Keratinocyte (primary cell): Measurements from ENCODE around the gene LRRC51. TPM values are rescaled to one million over a fixed set of nuclear protein-coding genes. Genes with fewer than 3 reads are reported as not detected.

Source experiments
- DNase-seq: peaks from one replicate; pipeline ENCODE4 v3.0.0-alpha.2; 2011; ENCODE audit warnings: low read depth, missing footprints, low spot score
- FAIRE-seq: peaks from 2 replicates; lab custom pipeline; 2011; peaks lifted over from hg19 to GRCh38; lab: Jason Lieb, UNC
- H2AFZ ChIP-seq: 2 replicates; pipeline ENCODE4 v1.6.0; 2012; ENCODE audit warnings: low read length, control low read depth, inconsistent platforms; ENCODE audit not compliant: control insufficient read depth
- H3K27ac ChIP-seq: 2 replicates; pipeline ENCODE4 v1.5.1; 2011; ENCODE audit warnings: low read length; ENCODE audit not compliant: control insufficient read depth, insufficient read depth
- H3K27me3 ChIP-seq: 3 replicates; pipeline ENCODE4 v1.6.0; 2011; ENCODE audit warnings: low read length; ENCODE audit not compliant: control insufficient read depth, insufficient read depth; ENCODE audit errors: extremely low read depth
- H3K36me3 ChIP-seq, 2 experiments: 2 replicates in 1 of 2; 3 replicates in 1 of 2; pipeline ENCODE4 v1.5.1; 2011; ENCODE audit warnings: low read length in 2 of 2, mild to moderate bottlenecking in 1 of 2; ENCODE audit not compliant: control insufficient read depth in 2 of 2, insufficient read depth in 2 of 2; ENCODE audit errors: extremely low read depth in 1 of 2
- H3K4me1 ChIP-seq: 3 replicates; pipeline ENCODE4 v1.5.1; 2011; ENCODE audit warnings: low read length; ENCODE audit not compliant: control insufficient read depth, insufficient read depth; ENCODE audit errors: extremely low read depth
- H3K4me2 ChIP-seq: 3 replicates; pipeline ENCODE4 v1.6.0; 2011; ENCODE audit warnings: low read depth, low read length; ENCODE audit not compliant: control insufficient read depth, insufficient read depth; ENCODE audit errors: extremely low read depth
- H3K4me3 ChIP-seq, 3 experiments: fragments of 200-600 bp in 1 of 3; sonication (generic) in 1 of 3; 2 replicates in 2 of 3; 3 replicates in 1 of 3; pipeline ENCODE4 v1.5.1; 2011 to 2016; ENCODE audit warnings: low read length in 3 of 3, mild to moderate bottlenecking in 3 of 3, control low read depth in 2 of 3, inconsistent platforms in 1 of 3, low read depth in 1 of 3, mixed read lengths in 1 of 3, mixed run types in 1 of 3, moderate library complexity in 1 of 3; ENCODE audit not compliant: control insufficient read depth in 2 of 3, insufficient read depth in 2 of 3; ENCODE audit errors: extremely low read depth in 1 of 3
- H3K79me2 ChIP-seq: 2 replicates; pipeline ENCODE4 v1.6.0; 2012; ENCODE audit warnings: low read length; ENCODE audit not compliant: control insufficient read depth, insufficient read depth
- H3K9ac ChIP-seq: 3 replicates; pipeline ENCODE4 v1.6.0; 2011; ENCODE audit warnings: low read length; ENCODE audit not compliant: control insufficient read depth, insufficient read depth; ENCODE audit errors: extremely low read depth
- H3K9me1 ChIP-seq: 3 replicates; pipeline ENCODE4 v1.6.0; 2011; ENCODE audit warnings: low read length; ENCODE audit not compliant: control insufficient read depth, insufficient read depth; ENCODE audit errors: extremely low read depth
- H3K9me3 ChIP-seq: 2 replicates; pipeline ENCODE4 v1.5.1; 2012; ENCODE audit warnings: low read depth, low read length; ENCODE audit not compliant: control insufficient read depth
- H4K20me1 ChIP-seq: 3 replicates; pipeline ENCODE4 v1.6.0; 2011; ENCODE audit warnings: low read length; ENCODE audit not compliant: control insufficient read depth, insufficient read depth; ENCODE audit errors: extremely low read depth
- CTCF ChIP-seq, 3 experiments: IDR thresholded peaks in 1 of 3; conservative IDR thresholded peaks in 1 of 3; optimal IDR thresholded peaks in 1 of 3; 2 replicates in 2 of 3; 3 replicates in 1 of 3; pipeline versions ENCODE3 to v1.5.1; 2011; ENCODE audit warnings: low read length in 3 of 3, mild to moderate bottlenecking in 3 of 3, moderate library complexity in 2 of 3, control low read depth in 1 of 3, inconsistent platforms in 1 of 3; ENCODE audit not compliant: insufficient read depth in 2 of 3; ENCODE audit errors: extremely low read depth in 1 of 3
- EZH2 ChIP-seq: IDR thresholded peaks from one replicate; pipeline ENCODE4 v1.6.1; 2012; ENCODE audit warnings: inconsistent platforms, mild to moderate bottlenecking, low read length, moderate library complexity
- dilution Hi-C: fragments of 300-500 bp; cut with MboI; formaldehyde crosslinking; loops from one replicate; pipeline ENCODE4 v1.7.0; 2020; ENCODE audit warnings: low sequenced_read_pairs; ENCODE audit not compliant: extremely low pct_ligation_motif_present
- polyA plus RNA-seq, 5 experiments: library from polyadenylated mRNA; depleted of rRNA in 3 of 5; stranded (reverse) in 3 of 5; stranded (forward) in 1 of 5; unstranded in 1 of 5; fragments of >200 nt; gene quantifications; 1 replicate in 1 of 5; 2 replicates in 3 of 5; 3 replicates in 1 of 5; pipeline versions ENCODE4 v1.2.1 to v1.2.3, GENCODE V29; 2011 to 2012; ENCODE audit warnings: missing spikeins in 2 of 5, low read depth in 1 of 5, low replicate concordance in 1 of 5

Gene LRRC51
- polyA plus RNA-seq, 1 donor (not counting 4 experiments of a cell fraction or from before 2014, with no cell fraction given): 5.2 TPM

GRCh38 chr11:72085621-72086351, 5.1 kb downstream of the LRRC51 start:
- DNase-seq (no peak), FAIRE-seq (no peak)
- H3K9ac ChIP-seq: no peak overlapping the region
- peaks cover 37% of the 10 kb centered on the region for H3K4me1 ChIP-seq
- dilution Hi-C loops: no loop called here
- H3K9me1 ChIP-seq: no peaks in the 10 kb centered on the region
- no peak overlapping the region for H3K4me3 ChIP-seq
- H3K9me3 ChIP-seq: no peaks in the 10 kb centered on the region
- H3K27me3 ChIP-seq: no peaks in the 10 kb centered on the region
- no peaks in the 10 kb centered on the region for H4K20me1 ChIP-seq
- no peak for TF ChIP-seq CTCF (optimal IDR thresholded peaks at IDR 0.05 in 1 of 3, IDR thresholded peaks at IDR 0.05 in 1 of 3, conservative IDR thresholded peaks at IDR 0.05 in 1 of 3; ENCODE audit: extremely low read depth in 1 of 3, insufficient read depth in 2 of 3, low read length in 3 of 3)
- H2AFZ ChIP-seq: no peak overlapping the region
- no peaks in the 10 kb centered on the region for H3K79me2 ChIP-seq
- no peak overlapping the region for H3K4me2 ChIP-seq
- H3K36me3 ChIP-seq: peaks cover 3 to 13% of the 10 kb centered on the region in 2 experiments
- no peak overlapping the region for H3K27ac ChIP-seq

- Histone ChIP-seq H3K27ac (no peak overlapping the region), H3K9me3 (no peaks in the 10 kb centered on the region), H3K4me2 (no peak overlapping the region), H3K4me3 (no peak overlapping the region), H3K79me2 (no peaks in the 10 kb centered on the region), H3K9me1 (no peaks in the 10 kb centered on the region), H2AFZ (no peak overlapping the region), H4K20me1 (no peaks in the 10 kb centered on the region), H3K4me1 (peaks cover 19% of the 10 kb centered on the region), H3K36me3 (peaks cover 5 to 13% of the 10 kb centered on the region in 2 experiments), H3K27me3 (no peaks in the 10 kb centered on the region), H3K9ac (no peak overlapping the region)
- FAIRE-seq (no peak), DNase-seq (no peak)
- dilution Hi-C loops: no loop called here
- TF ChIP-seq CTCF (optimal IDR thresholded peaks at IDR 0.05 in 1 of 3, IDR thresholded peaks at IDR 0.05 in 1 of 3, conservative IDR thresholded peaks at IDR 0.05 in 1 of 3; ENCODE audit: extremely low read depth in 1 of 3, insufficient read depth in 2 of 3, low read length in 3 of 3): no peak
- no peak for TF ChIP-seq EZH2
These were observed 7.6 kb downstream of the LRRC51 start for GRCh38 chr11:72088076-72088808.
